ENCODE data around the gene TTLL4.
A peak's percentile ranks its signal among the peaks of the same experiment; 100 is the strongest.
"Not testable (repeated sequence)": the region's sequence is repeated elsewhere in the genome, so short reads cannot be mapped to it uniquely, and the experiment has no call there.

Gene TTLL4

DNA sequence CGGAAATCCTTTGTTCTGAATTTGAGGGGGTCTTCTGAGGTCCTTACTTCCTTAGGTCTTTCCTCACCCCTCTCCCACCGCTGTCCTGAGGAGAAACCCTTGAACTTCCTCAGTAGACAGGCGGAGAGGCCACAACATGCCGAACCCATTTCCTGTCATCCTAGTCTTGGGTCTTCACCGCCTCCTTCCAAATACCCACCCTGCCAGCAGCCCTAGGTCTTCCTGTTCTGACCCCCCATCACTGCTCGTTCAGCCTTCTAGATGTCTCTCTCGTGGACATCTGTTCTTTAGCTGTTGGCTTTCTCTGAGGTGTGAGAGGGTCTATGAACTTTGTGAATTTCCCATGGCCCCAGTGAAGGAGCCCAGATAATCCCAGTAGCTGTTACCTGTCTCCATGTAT is 44.1 kb downstream of the TTLL4 start:
- no peak for DNase-seq (ENCODE audit: insufficient read length, low spot score)
- TF ChIP-seq, protein P1, sequence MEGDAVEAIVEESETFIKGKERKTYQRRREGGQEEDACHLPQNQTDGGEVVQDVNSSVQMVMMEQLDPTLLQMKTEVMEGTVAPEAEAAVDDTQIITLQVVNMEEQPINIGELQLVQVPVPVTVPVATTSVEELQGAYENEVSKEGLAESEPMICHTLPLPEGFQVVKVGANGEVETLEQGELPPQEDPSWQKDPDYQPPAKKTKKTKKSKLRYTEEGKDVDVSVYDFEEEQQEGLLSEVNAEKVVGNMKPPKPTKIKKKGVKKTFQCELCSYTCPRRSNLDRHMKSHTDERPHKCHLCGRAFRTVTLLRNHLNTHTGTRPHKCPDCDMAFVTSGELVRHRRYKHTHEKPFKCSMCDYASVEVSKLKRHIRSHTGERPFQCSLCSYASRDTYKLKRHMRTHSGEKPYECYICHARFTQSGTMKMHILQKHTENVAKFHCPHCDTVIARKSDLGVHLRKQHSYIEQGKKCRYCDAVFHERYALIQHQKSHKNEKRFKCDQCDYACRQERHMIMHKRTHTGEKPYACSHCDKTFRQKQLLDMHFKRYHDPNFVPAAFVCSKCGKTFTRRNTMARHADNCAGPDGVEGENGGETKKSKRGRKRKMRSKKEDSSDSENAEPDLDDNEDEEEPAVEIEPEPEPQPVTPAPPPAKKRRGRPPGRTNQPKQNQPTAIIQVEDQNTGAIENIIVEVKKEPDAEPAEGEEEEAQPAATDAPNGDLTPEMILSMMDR (IDR thresholded peaks at IDR 0.05; ENCODE audit: insufficient read depth, missing control alignments) = no peak
- FAIRE-seq = no peak

DNA sequence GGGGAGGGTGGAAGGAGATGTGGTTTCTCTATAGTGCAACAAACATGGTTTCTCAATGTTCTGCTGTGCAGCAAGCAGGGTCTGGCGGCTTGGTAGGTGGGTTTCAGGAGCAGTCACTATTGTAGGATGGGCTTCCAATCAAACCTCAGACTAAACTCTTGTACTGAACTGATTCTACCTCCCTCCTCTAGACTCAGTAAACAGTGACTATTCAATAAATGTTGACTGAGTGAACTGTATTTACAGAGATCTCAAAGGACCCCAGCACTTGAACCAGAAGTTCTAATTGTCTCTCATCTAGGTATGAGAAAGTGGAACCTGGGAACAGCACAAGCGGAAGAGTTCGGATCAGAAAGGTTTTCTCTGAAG is 44.5 kb downstream of the TTLL4 start:
- TF ChIP-seq, protein P1 (IDR thresholded peaks at IDR 0.05; ENCODE audit: insufficient read depth, missing control alignments) = no peak
- DNase-seq (ENCODE audit: insufficient read length, low spot score) = no peak
- no peak for FAIRE-seq

DNA sequence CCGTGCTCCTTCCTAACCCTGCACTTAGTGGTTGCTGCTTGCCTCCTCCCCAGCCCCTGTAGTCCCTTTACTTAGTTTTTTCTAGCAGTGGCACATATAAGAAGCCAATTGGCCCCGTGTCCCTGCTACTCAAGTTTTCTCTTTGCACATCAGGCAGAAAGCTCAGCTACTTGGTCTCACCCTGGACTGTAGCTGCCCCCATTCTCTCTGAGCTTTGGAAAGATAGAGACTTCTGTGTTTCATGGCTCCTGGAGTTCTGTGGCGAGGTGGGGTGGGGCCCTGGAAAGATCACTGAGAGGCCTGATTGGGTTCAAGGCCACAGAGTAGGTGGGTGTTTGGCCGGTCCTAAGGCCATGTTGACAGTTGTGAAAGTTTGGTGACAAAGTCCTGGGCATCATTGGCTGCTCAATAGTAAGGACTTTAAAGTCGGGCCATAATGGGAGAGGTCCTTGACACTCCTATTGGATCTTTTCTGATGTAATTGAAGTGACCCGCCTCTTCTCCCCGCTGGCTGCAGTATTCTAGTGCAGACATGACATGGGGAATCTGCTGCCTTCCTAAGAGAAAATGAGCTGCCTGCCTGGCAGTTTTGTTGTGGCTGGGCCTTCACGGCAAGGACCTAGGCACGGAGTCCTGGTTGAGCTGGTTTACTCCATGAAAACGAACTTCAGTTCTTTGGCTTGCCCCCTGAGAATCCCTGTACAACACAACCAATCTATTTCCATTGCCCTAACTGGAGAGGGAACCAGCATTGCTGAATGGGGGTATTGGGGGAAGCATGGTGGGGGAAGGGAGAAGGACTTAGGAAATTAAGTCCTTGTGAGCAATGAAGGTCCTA is 45.2 kb downstream of the TTLL4 start:
- no peak for FAIRE-seq

DNA sequence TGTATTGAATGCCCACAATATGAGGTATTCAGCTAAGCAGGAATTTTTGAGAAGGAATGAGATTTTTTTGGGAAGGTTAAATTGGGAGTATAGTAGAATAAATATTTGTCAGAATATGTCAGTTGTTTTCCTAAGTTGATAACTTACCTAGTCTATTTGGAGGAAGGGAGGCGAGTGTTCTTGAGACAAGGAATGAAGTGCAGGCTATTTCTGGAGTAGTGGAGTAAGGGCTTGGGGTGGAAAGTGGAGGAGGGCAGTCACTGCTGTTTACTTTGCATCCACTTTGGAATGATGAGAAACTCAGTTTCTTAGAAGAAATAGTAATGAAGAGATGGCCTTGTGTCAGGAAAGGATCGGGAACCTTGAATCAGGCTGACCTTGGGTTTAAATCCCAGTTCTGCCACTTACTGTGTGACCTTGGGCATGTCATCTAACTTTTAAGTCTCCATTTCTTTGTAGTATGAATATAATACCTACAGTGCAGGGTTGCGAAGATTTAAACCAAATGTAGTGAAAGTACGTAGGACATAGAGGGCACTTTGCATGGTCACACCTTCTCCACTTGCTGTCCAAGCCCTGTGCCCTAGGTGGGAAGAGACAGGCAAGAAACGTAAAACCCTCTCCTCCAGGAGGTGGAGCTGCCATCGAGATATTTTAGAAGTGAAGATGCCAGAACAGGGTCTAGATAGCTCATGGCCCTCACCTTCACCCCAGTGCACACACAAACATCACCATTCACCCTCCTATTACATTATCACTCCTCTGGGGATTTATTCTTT is 46.2 kb downstream of the TTLL4 start:
- TF ChIP-seq, protein P1 (IDR thresholded peaks at IDR 0.05; ENCODE audit: insufficient read depth, missing control alignments) = peak; percentile 12
- FAIRE-seq (no peak), DNase-seq (ENCODE audit: insufficient read length, low spot score) (no peak)

More for the DNA sequence above, 45.2 kb downstream of the TTLL4 start:
- TF ChIP-seq, protein P1 (IDR thresholded peaks at IDR 0.05; ENCODE audit: insufficient read depth, missing control alignments) = no peak
- no peak for DNase-seq (ENCODE audit: insufficient read length, low spot score)

DNA sequence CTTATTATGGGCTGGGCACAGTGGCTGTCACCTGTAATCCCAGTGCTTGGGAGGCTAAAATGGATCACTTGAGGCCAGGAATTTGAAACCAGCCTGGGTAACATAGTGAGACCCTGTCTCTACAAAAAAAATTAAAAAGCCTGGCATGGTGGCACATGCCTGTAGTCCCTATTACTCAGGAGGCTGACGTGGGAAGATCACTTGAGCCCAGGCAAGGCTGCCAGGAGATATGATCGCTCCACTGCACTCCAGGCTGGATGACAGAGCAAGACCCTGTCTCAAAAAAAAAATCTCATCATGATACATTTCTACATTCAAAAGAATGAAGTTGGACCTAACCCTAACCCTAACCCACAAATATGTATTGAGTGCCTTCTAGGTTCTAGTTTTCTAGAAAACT is 51.2 kb downstream of the TTLL4 start:
- FAIRE-seq = no peak
- TF ChIP-seq, protein P1 (IDR thresholded peaks at IDR 0.05; ENCODE audit: insufficient read depth, missing control alignments) = no peak
- no peak for DNase-seq (ENCODE audit: insufficient read length, low spot score)

DNA sequence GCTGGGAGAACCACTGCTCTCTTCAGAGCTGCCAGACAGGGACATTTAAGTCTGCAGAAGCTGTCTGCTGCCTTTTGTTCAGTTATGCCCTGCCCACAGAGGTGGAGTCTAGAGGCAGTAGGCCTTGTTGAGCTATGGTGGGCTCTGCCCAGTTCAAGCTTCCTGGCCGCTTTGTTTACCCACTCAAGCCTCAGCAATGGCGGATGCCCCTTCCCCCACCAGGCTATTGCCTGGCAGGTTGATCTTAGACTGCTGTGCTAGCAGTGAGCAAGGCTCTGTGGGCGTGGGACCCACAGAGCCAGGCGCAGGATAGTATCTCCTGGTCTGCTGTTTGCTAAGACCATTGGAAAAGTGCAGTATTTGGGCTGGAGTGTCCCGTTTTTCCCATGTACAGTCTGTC is 62.1 kb downstream of the TTLL4 start:
- DNase-seq (ENCODE audit: insufficient read length, low spot score) = not testable (repeated sequence)

DNA sequence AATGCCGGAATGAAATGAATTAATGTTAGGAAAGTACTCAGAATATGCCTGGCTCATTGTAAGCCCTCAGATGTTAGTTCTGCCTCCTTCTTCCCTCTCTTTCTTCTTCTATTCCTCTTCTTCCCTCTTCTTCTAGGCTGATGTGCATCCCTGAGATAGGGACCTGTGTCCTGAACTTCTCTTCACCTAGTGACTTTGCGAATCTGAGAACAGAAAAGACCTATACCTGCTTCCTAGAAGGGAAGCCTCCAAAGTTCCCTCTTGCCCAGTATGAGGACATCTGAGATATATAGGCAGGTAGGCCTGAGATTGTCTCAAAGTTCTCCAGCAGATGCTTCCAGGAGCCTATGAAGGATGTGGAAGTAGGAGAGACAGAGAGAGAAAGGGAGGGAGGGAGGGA is 63.2 kb downstream of the TTLL4 start:
- TF ChIP-seq, protein P1 (IDR thresholded peaks at IDR 0.05; ENCODE audit: insufficient read depth, missing control alignments) = no peak
- no peak for DNase-seq (ENCODE audit: insufficient read length, low spot score)
- no peak for FAIRE-seq

More for the DNA sequence above, 62.1 kb downstream of the TTLL4 start:
- not testable (repeated sequence) for FAIRE-seq

Measured in D721Med (cell line).